H9 (cell line): ENCODE results near the gene TMEM164. TPM values are rescaled to one million over a fixed set of nuclear protein-coding genes. Genes with fewer than 3 reads are reported as not detected.

Source experiments
- DNase-seq: peaks from one replicate; pipeline ENCODE4 v3.0.0-alpha.2; 2017
- H2AFZ ChIP-seq: one replicate; pipeline ENCODE4 v1.6.1; 2013; ENCODE audit warnings: mild to moderate bottlenecking, low read length, control low read depth, moderate library complexity
- H2AK5ac ChIP-seq: 2 replicates; pipeline ENCODE4 v1.6.1; 2013; ENCODE audit warnings: low read length, control low read depth, mixed read lengths; ENCODE audit not compliant: insufficient read length
- H2BK120ac ChIP-seq: one replicate; pipeline ENCODE4 v1.6.1; 2013; ENCODE audit warnings: low read depth, mild to moderate bottlenecking, low read length, control low read depth, inconsistent platforms; ENCODE audit not compliant: poor library complexity, severe bottlenecking
- H2BK12ac ChIP-seq: 2 replicates; pipeline ENCODE4 v1.6.1; 2013; ENCODE audit warnings: low read length, control low read depth, mixed read lengths, low read depth; ENCODE audit not compliant: insufficient read length
- H2BK15ac ChIP-seq: 2 replicates; pipeline ENCODE4 v1.6.1; 2013; ENCODE audit warnings: low read depth, low read length, control low read depth
- H2BK20ac ChIP-seq: one replicate; pipeline ENCODE4 v1.6.1; 2013; ENCODE audit warnings: low read depth, mild to moderate bottlenecking, low read length, control low read depth, inconsistent platforms; ENCODE audit not compliant: poor library complexity, severe bottlenecking
- H2BK5ac ChIP-seq: 2 replicates; pipeline ENCODE4 v1.6.1; 2013; ENCODE audit warnings: low read length, control low read depth, mixed read lengths; ENCODE audit not compliant: insufficient read length
- H3K14ac ChIP-seq: 2 replicates; pipeline ENCODE4 v1.6.1; 2013; ENCODE audit warnings: low read length, control low read depth; ENCODE audit not compliant: insufficient read depth
- H3K18ac ChIP-seq: 2 replicates; pipeline ENCODE4 v1.6.1; 2013; ENCODE audit warnings: low read depth, mild to moderate bottlenecking, mixed read lengths, low read length, control low read depth; ENCODE audit not compliant: insufficient read length
- H3K23ac ChIP-seq: 2 replicates; pipeline ENCODE4 v1.6.1; 2013; ENCODE audit warnings: low read length, control low read depth, mixed read lengths, low read depth; ENCODE audit not compliant: insufficient read length
- H3K23me2 ChIP-seq: 2 replicates; pipeline ENCODE4 v1.6.1; 2013; ENCODE audit warnings: low read depth, mild to moderate bottlenecking, mixed read lengths, low read length, control low read depth; ENCODE audit not compliant: insufficient read length, poor library complexity, severe bottlenecking
- H3K27ac ChIP-seq: 2 replicates; pipeline ENCODE4 v1.5.1; 2013; ENCODE audit warnings: low read length, control low read depth, mixed read lengths, low read depth; ENCODE audit not compliant: insufficient read length
- H3K27me3 ChIP-seq: 2 replicates; pipeline ENCODE4 v1.6.1; 2013; ENCODE audit warnings: low read length, control low read depth, inconsistent platforms; ENCODE audit not compliant: insufficient read depth
- H3K4ac ChIP-seq: 2 replicates; pipeline ENCODE4 v1.6.1; 2013; ENCODE audit warnings: low read depth, mild to moderate bottlenecking, control low read depth, inconsistent platforms, low read length, moderate library complexity
- H3K4me1 ChIP-seq: 2 replicates; pipeline ENCODE4 v1.6.1; 2013; ENCODE audit warnings: low read length, control low read depth, inconsistent platforms; ENCODE audit not compliant: insufficient read depth
- H3K4me2 ChIP-seq: 2 replicates; pipeline ENCODE4 v1.6.1; 2013; ENCODE audit warnings: low read length, control low read depth, mixed read lengths; ENCODE audit not compliant: insufficient read length, insufficient read depth
- H3K56ac ChIP-seq: 2 replicates; pipeline ENCODE4 v1.6.1; 2013; ENCODE audit warnings: low read depth, mild to moderate bottlenecking, mixed read lengths, low read length, control low read depth; ENCODE audit not compliant: insufficient read length
- H3K79me1 ChIP-seq: 2 replicates; pipeline ENCODE4 v1.6.1; 2013; ENCODE audit warnings: low read depth, mild to moderate bottlenecking, moderate library complexity, low read length, control low read depth, inconsistent platforms; ENCODE audit not compliant: insufficient read depth, poor library complexity, severe bottlenecking
- H3K79me2 ChIP-seq: 2 replicates; pipeline ENCODE4 v1.6.1; 2013; ENCODE audit warnings: low read length, control low read depth, inconsistent platforms; ENCODE audit not compliant: insufficient read depth
- H3K9ac ChIP-seq: 2 replicates; pipeline ENCODE4 v1.6.1; 2013; ENCODE audit warnings: low read length, control low read depth, mixed read lengths; ENCODE audit not compliant: insufficient read length; ENCODE audit errors: extremely low read depth
- H3K9me3 ChIP-seq: one replicate; pipeline ENCODE4 v1.6.1; 2013; ENCODE audit warnings: low read depth, low read length, inconsistent platforms; ENCODE audit not compliant: control insufficient read depth
- H3T11ph ChIP-seq: one replicate; pipeline ENCODE4 v1.6.1; 2013; ENCODE audit warnings: mild to moderate bottlenecking, low read length, control low read depth, inconsistent platforms
- H4K20me1 ChIP-seq: one replicate; pipeline ENCODE4 v1.6.1; 2013; ENCODE audit not compliant: control insufficient read depth, insufficient read length, insufficient read depth
- H4K5ac ChIP-seq: 2 replicates; pipeline ENCODE4 v1.6.1; 2013; ENCODE audit warnings: low read depth, mild to moderate bottlenecking, mixed read lengths, low read length, control low read depth; ENCODE audit not compliant: insufficient read length
- H4K8ac ChIP-seq: replicated peaks from 2 replicates; pipeline ENCODE4 v1.6.1; 2013; ENCODE audit warnings: low read length, control low read depth, mixed read lengths, low read depth; ENCODE audit not compliant: insufficient read length
- H4K91ac ChIP-seq: 2 replicates; pipeline ENCODE4 v1.6.1; 2013; ENCODE audit warnings: low read depth, mild to moderate bottlenecking, moderate library complexity, mixed read lengths, low read length, control low read depth; ENCODE audit not compliant: insufficient read length
- H3K27ac Mint-ChIP-seq, 3 experiments: 2 replicates in 2 of 3; 3 replicates in 1 of 3; pipeline ENCODE4 v1.8.0; 2020 to 2021; ENCODE audit warnings: mixed read lengths in 3 of 3, mild to moderate bottlenecking in 1 of 3, moderate library complexity in 1 of 3
- H3K27me3 Mint-ChIP-seq: 2 replicates; pipeline ENCODE4 v1.8.0; 2021; ENCODE audit warnings: low read depth, mild to moderate bottlenecking, moderate library complexity, mixed read lengths
- H3K36me3 Mint-ChIP-seq, 3 experiments: 2 replicates in 2 of 3; 3 replicates in 1 of 3; pipeline ENCODE4 v1.8.0; 2020 to 2021; ENCODE audit warnings: low read depth in 3 of 3, mixed read lengths in 3 of 3; ENCODE audit not compliant: insufficient read depth in 1 of 3
- H3K4me1 Mint-ChIP-seq, 2 experiments: 2 replicates each; pipeline ENCODE4 v1.8.0; 2020; ENCODE audit warnings: mixed read lengths in 2 of 2
- H3K4me3 Mint-ChIP-seq, 2 experiments: 2 replicates in 1 of 2; 3 replicates in 1 of 2; pipeline ENCODE4 v1.8.0; 2020 to 2021; ENCODE audit warnings: mild to moderate bottlenecking in 2 of 2, mixed read lengths in 2 of 2, moderate library complexity in 1 of 2
- H3K9me3 Mint-ChIP-seq, 2 experiments: 2 replicates in 1 of 2; 3 replicates in 1 of 2; pipeline ENCODE4 v1.8.0; 2020; ENCODE audit warnings: mild to moderate bottlenecking in 2 of 2, mixed read lengths in 2 of 2, moderate library complexity in 1 of 2
- CTCF ChIP-seq: fragments of 200-600 bp; sonication (generic); conservative IDR thresholded peaks from 3 replicates; pipeline ENCODE4 v1.8.0; 2021; ENCODE audit warnings: antibody characterized with exemption, mild to moderate bottlenecking
- WGBS: extraction: QIAGEN DNeasy Blood & Tissue Kit; methylation state at CpG from one replicate; pipeline ENCODE4 v1.1.7; 2013; ENCODE audit warnings: missing lambda C conversion rate, low lambda C conversion rate, mixed read lengths; ENCODE audit not compliant: insufficient read length; ENCODE audit errors: extremely low coverage; 5-methylcytosine and 5-hydroxymethylcytosine counted together
- total RNA-seq: library from RNA; stranded (reverse); gene quantifications from 2 replicates; pipeline ENCODE4 v1.2.1, GENCODE V29; 2021

TMEM164 gene
- total RNA-seq, 1 experiment from 2014 or later = 30.4 TPM

- Mint-ChIP-seq H3K27ac (no peak overlapping the region), H3K4me3 (no peak overlapping the region), H3K4me1 (peaks cover 55 to 63% of the 10 kb centered on the region in 2 experiments), H3K9me3 (no peaks in the 10 kb centered on the region), H3K27me3 (peaks cover 1% of the 10 kb centered on the region; the same call in 1 of the 2 replicates), H3K36me3 (peaks cover 0 to 9% (median 4%) of the 10 kb centered on the region in 3 experiments; a peak in 3 of 7 replicates)
- Histone ChIP-seq H3K56ac (no peak overlapping the region), H2AK5ac (no peak overlapping the region), H3K79me1 (no peaks in the 10 kb centered on the region), H2BK5ac (no peak overlapping the region), H3K9ac (no peak overlapping the region), H3K27me3 (no peaks in the 10 kb centered on the region), H3K18ac (no peak overlapping the region), H3K4me1 (no peaks in the 10 kb centered on the region; the same call in 1 of the 2 replicates), H2BK120ac (no peak overlapping the region), H3K79me2 (no peaks in the 10 kb centered on the region), H4K8ac (no peak overlapping the region), H4K5ac (no peak overlapping the region), H3K4ac (no peak overlapping the region), H3K23me2 (no peaks in the 10 kb centered on the region), H3K27ac (no peak overlapping the region), H3K4me2 (no peak overlapping the region), H2AFZ (no peak overlapping the region), H2BK20ac (no peak overlapping the region), H4K91ac (no peak overlapping the region), H3K14ac (no peak overlapping the region), H4K20me1 (no peaks in the 10 kb centered on the region), H2BK15ac (no peak overlapping the region), H2BK12ac (no peak overlapping the region), H3T11ph (no peak overlapping the region), H3K23ac (no peak overlapping the region), H3K9me3 (no peaks in the 10 kb centered on the region)
- no peak for DNase-seq
- TF ChIP-seq CTCF = no peak
- no CpG with 5 or more reads among the region's 1 CpG for WGBS
Observed at GRCh38 chrX:110049096-110049495, 46.2 kb downstream of the TMEM164 start.
